HL-60 (cell line): ENCODE measurements around the gene RALGPS2.
A peak's percentile ranks its signal among the peaks of the same experiment; 100 is the strongest.

Experiments
- DNase-seq, 2 experiments: peaks; one replicate each; pipeline ENCODE4 v3.0.0-alpha.2; 2010 to 2020; ENCODE audit warnings: low read depth in 1 of 2, low spot score in 1 of 2
- H3K27ac ChIP-seq: fragments of 250-450 bp; sonication (Bioruptor Pico); replicated peaks from 2 replicates; pipeline ENCODE4 v1.5.1; 2020; ENCODE audit warnings: mild to moderate bottlenecking, moderate library complexity
- H3K27me3 ChIP-seq: fragments of 250-450 bp; sonication (Bioruptor Pico); 2 replicates; pipeline ENCODE4 v1.5.1; 2021; ENCODE audit warnings: mild to moderate bottlenecking, moderate library complexity; ENCODE audit not compliant: insufficient read depth, poor library complexity, severe bottlenecking
- H3K4me3 ChIP-seq: replicated peaks from 2 replicates; pipeline ENCODE4 v1.5.1; 2011; ENCODE audit warnings: mild to moderate bottlenecking, control low read depth, low read length; ENCODE audit not compliant: insufficient read depth
- CTCF ChIP-seq: IDR thresholded peaks from one replicate; pipeline ENCODE4 v1.5.1; 2011; ENCODE audit warnings: low read length, control low read depth, inconsistent platforms; ENCODE audit not compliant: insufficient read depth
- GABPA ChIP-seq: IDR thresholded peaks from 2 replicates; pipeline ENCODE4 v1.6.1; 2012; ENCODE audit warnings: low read depth
- POLR2AphosphoS5 ChIP-seq: IDR thresholded peaks from 2 replicates; pipeline ENCODE4 v1.6.1; 2012; ENCODE audit warnings: low read depth
- REST ChIP-seq: IDR thresholded peaks from 2 replicates; pipeline ENCODE4 v1.6.1; 2012; ENCODE audit warnings: low read depth; ENCODE audit not compliant: insufficient replicate concordance
- SPI1 ChIP-seq: IDR thresholded peaks from 2 replicates; pipeline ENCODE4 v1.6.1; 2012; ENCODE audit warnings: low read depth, mild to moderate bottlenecking, borderline replicate concordance

The RALGPS2 gene

GRCh38 chr1:178928041-178928440, 203.0 kb downstream of the RALGPS2 start:
- TF ChIP-seq GABPA (no peak), POLR2AphosphoS5 (no peak), SPI1 (no peak), REST (no peak), CTCF (no peak)
- no peak for DNase-seq
- Histone ChIP-seq H3K27ac (no peak overlapping the region), H3K4me3 (no peak overlapping the region), H3K27me3 (no peaks in the 10 kb centered on the region)

- peak overlapping the region; percentile 5 for H3K27ac ChIP-seq
Measured at GRCh38 chr1:178928976-178929375, 203.9 kb downstream of the RALGPS2 start.

More at GRCh38 chr1:178928976-178929375, 203.9 kb downstream of the RALGPS2 start:
- no peak overlapping the region for H3K4me3 ChIP-seq
- TF ChIP-seq REST: no peak
- TF ChIP-seq CTCF: no peak
- TF ChIP-seq POLR2AphosphoS5: no peak
- TF ChIP-seq GABPA: no peak
- TF ChIP-seq SPI1: no peak
- no peak for DNase-seq
- no peaks in the 10 kb centered on the region for H3K27me3 ChIP-seq
